Lower lobe of right lung (tissue), 2 donors: ENCODE data around the gene PRMT9. TPM values are rescaled to one million over a fixed set of nuclear protein-coding genes. Genes with fewer than 3 reads are reported as not detected.

Experiments
- ATAC-seq, 2 donors: fragments of 200-7000 bp; cut with Tn5 transposase; one replicate each; pipeline ENCODE4 v1.9.1; 2020 to 2022; ENCODE audit warnings: mild to moderate bottlenecking in 2 of 2, moderate library complexity in 2 of 2
- DNase-seq: peaks from one replicate; pipeline ENCODE4 v3.0.0-alpha.2; 2020
- H3K27ac ChIP-seq: fragments of 200-600 bp; one replicate; pipeline ENCODE4 v1.8.0; 2022
- H3K27me3 ChIP-seq: fragments of 200-600 bp; one replicate; pipeline ENCODE4 v1.8.0; 2022; ENCODE audit warnings: low read depth
- H3K36me3 ChIP-seq: fragments of 200-600 bp; one replicate; pipeline ENCODE4 v1.8.0; 2022; ENCODE audit warnings: mild to moderate bottlenecking
- H3K4me1 ChIP-seq: fragments of 200-600 bp; one replicate; pipeline ENCODE4 v1.8.0; 2022
- H3K4me3 ChIP-seq: fragments of 200-600 bp; one replicate; pipeline ENCODE4 v1.8.0; 2022; ENCODE audit warnings: mild to moderate bottlenecking
- H3K9me3 ChIP-seq: fragments of 200-600 bp; one replicate; pipeline ENCODE4 v1.8.0; 2022
- CTCF ChIP-seq: fragments of 200-600 bp; IDR thresholded peaks from one replicate; pipeline ENCODE4 v1.8.0; 2022; ENCODE audit warnings: antibody characterized with exemption, mild to moderate bottlenecking
- intact Hi-C: fragments of 100-400 bp; cut with DNase I; formaldehyde crosslinking; loops from one replicate; pipeline ENCODE4 v1.11.0; 2022
- total RNA-seq: library from RNA; stranded (reverse); fragmentation: NEBNext Ultra II Directional; extraction: Animal tissue kit (Norgen Biotek cat#: 25700); gene quantifications from one replicate; pipeline ENCODE4 v1.2.1, GENCODE V29; 2021
- donor health status: DM: no; HTN: yes; CAD: no; lungs with severe emphysema.

Gene PRMT9
- total RNA-seq, 1 donor from 2014 or later, result 9.4 TPM

- Histone ChIP-seq H3K9me3 (no peaks in the 10 kb centered on the region), H3K36me3 (no peaks in the 10 kb centered on the region), H3K4me1 (peaks cover 14% of the 10 kb centered on the region), H3K27ac (no peak overlapping the region), H3K27me3 (no peaks in the 10 kb centered on the region), H3K4me3 (no peak overlapping the region)
- ATAC-seq, result no peak
- DNase-seq, result no peak
- intact Hi-C loops, result no loop called here
- no peak for TF ChIP-seq CTCF
These were observed 94.4 kb downstream of the PRMT9 start for GRCh38 chr4:147589586-147589985.

Other genes starting within 250 kb of the PRMT9 start
- gene EDNRA, start 203.1 kb downstream of the PRMT9 start, total RNA-seq, result 25.7 TPM
- gene TMEM184C, start 66.8 kb downstream of the PRMT9 start, total RNA-seq, result 29.2 TPM
- 26.4 TPM for gene ARHGAP10, start 47.9 kb upstream of the PRMT9 start, total RNA-seq